AG04450 (cell line): Measurements from ENCODE around the gene RABGGTA. TPM values are rescaled to one million over a fixed set of nuclear protein-coding genes. Genes with fewer than 3 reads are reported as not detected.

ENCODE experiments used
- CTCF ChIA-PET: fragments of 300-600, 350-600 bp; formaldehyde crosslinking; extraction: SDS; loops from one replicate; lab custom pipeline; 2022; ENCODE audit warnings: antibody characterized with exemption, inconsistent platforms; lab: Charles Lee
- POLR2A ChIA-PET: fragments of 350-600 bp; formaldehyde crosslinking; extraction: SDS; loops from one replicate; lab custom pipeline; 2021; ENCODE audit warnings: antibody characterized with exemption, inconsistent platforms; lab: Yijun Ruan, JAX
- DNase-seq: peaks from one replicate; pipeline ENCODE4 v3.0.0-alpha.2; 2011; ENCODE audit warnings: low read depth, low spot score
- H3K27ac ChIP-seq: one replicate; pipeline ENCODE4 v1.5.1; 2012; ENCODE audit warnings: low read depth, low read length, control low read depth
- H3K27me3 ChIP-seq: one replicate; pipeline ENCODE4 v1.6.0; 2012; ENCODE audit warnings: low read length; ENCODE audit not compliant: control insufficient read depth, insufficient read depth
- H3K4me3 ChIP-seq: 2 replicates; pipeline ENCODE4 v1.5.1; 2011; ENCODE audit warnings: mild to moderate bottlenecking, low read depth, low read length, control low read depth
- H3K9me3 ChIP-seq: 2 replicates; pipeline ENCODE4 v1.5.1; 2012; ENCODE audit warnings: low read length; ENCODE audit not compliant: control insufficient read depth, insufficient read depth
- polyA plus RNA-seq: library from polyadenylated mRNA; depleted of rRNA; stranded (reverse); fragments of >200 nt; gene quantifications from 2 replicates; pipeline ENCODE4 v1.2.3, GENCODE V29; 2011
- TF ChIP-seq, protein P1 (sequence below): IDR thresholded peaks from 2 replicates; pipeline ENCODE4 v1.5.1; 2011; ENCODE audit warnings: low read depth, low read length, control low read depth, inconsistent platforms

The RABGGTA gene
- polyA plus RNA-seq, 1 experiment: 17.9 TPM

DNA sequence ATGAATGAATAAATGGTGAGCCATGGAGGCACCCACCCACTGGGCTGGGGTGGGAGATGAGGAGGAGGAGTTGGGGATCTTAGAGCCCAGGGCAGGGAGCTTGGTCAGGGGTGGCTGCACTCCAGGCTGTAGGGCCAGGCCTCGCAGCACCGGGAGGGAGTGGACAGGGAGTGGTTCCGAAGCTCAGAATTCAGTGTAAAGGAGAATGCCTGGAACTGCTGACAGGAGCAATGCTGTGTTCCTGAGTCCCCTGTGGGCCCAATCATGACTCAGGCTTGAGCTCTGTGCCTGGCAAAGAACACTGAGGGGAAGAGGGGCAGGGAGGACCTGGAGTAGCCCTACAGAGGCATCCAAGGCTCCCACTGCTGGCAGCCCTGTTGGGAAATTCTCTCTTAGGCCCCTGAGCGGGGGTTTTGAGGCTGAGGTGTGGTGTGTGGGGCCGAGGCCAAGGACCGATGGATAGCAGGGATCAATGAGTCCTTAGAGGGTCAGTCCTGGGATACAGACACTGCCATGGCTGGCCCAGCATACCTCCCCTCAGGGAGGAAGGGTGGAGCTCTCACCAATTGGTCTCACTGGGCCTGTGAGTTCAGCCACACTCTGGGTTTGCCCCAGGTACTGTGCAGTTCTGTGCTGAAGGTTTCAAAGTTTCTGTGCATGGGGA lies 9.5 kb upstream of the RABGGTA start:
- Histone ChIP-seq H3K27me3 (no peaks in the 10 kb centered on the region), H3K27ac (no peak overlapping the region), H3K4me3 (no peak overlapping the region), H3K9me3 (no peaks in the 10 kb centered on the region)
- ChIA-PET POLR2A (no interaction called here), CTCF (interaction anchor here (1.3 to 2.8 kb wide), 2 partner anchors 9 to 16 kb away, joined by 3 to 9 read pairs; partner anchors contain the start of gene RABGGTA)
- DNase-seq: no peak
- TF ChIP-seq, protein P1, sequence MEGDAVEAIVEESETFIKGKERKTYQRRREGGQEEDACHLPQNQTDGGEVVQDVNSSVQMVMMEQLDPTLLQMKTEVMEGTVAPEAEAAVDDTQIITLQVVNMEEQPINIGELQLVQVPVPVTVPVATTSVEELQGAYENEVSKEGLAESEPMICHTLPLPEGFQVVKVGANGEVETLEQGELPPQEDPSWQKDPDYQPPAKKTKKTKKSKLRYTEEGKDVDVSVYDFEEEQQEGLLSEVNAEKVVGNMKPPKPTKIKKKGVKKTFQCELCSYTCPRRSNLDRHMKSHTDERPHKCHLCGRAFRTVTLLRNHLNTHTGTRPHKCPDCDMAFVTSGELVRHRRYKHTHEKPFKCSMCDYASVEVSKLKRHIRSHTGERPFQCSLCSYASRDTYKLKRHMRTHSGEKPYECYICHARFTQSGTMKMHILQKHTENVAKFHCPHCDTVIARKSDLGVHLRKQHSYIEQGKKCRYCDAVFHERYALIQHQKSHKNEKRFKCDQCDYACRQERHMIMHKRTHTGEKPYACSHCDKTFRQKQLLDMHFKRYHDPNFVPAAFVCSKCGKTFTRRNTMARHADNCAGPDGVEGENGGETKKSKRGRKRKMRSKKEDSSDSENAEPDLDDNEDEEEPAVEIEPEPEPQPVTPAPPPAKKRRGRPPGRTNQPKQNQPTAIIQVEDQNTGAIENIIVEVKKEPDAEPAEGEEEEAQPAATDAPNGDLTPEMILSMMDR: no peak

DNA sequence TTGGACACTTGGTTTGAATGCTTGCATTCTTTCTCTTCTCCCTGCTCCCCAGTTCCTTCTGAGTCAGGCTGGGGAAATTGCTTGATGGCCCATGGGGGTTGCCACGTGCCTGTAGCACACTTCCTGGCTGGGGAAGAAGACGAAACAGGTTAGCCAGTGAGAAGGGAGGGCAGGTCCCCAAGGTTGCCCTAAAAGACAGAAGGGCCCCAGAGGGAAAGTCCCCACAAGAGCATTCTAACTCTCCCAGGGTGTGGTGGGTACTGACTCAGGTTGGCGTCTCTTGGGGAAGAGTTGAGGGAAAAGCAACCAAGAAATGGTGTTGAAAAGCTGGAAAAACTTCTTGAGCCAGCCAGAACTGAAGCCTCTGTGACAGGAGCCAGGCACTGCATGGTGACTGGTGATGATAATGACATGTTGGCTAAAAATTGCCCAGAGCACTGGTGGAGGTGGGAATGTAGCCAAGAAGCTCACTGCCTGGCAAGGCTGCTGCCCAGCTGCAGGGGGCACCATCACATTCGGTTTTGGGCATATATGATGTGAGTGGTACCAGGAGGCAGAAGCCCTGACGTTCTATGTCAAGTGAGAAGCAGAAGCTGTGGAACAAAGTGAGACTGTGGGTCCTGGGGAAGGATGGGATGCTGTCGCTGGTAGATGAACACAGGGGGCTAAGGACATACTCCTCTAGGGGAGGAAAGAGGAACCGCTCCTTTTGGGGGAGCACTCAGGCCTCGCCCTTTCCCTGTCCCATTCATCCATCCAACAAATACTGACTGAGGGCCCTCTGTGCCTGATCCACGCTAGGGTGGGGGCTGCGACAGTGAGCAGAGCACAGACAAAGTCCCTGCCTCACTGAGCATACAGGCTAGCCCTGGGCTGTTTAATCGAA lies 8.1 kb upstream of the RABGGTA start:
- TF ChIP-seq, protein P1: 0 out of 2 replicates have a peak, but pooled peaks have one; percentile 2

DNA sequence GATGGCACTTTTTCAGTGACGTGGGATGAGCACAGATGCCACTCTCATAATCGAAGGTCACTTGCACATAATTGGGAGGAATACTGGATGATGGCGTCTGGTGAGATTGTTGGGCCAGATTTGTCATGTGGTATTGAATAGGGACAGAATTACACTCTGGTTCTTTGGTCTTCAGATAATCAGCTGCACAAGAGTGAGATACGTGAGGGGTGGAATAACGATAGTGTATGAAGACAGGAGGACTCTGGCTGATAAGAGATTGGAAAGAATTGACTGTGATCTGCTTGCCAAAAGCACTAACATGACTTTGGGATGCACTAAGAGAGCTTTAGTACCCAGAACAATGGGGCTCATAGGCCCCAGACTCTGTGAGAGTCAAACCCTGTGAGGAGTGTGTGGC lies 7.0 kb upstream of the RABGGTA start:
- DNase-seq: no peak
- TF ChIP-seq, protein P1: no peak
- H3K27me3 ChIP-seq: no peaks in the 10 kb centered on the region
- ChIA-PET CTCF (interaction anchor here (0.7 to 1.5 kb wide), 4 partner anchors 18 to 36 kb away, joined by 3 to 4 read pairs (median 3); partner anchors contain the start of genes CIDEB and TINF2), POLR2A (no interaction called here)
- no peaks in the 10 kb centered on the region for H3K9me3 ChIP-seq
- H3K4me3 ChIP-seq: no peak overlapping the region
- no peak overlapping the region for H3K27ac ChIP-seq

More for the DNA sequence above, 8.1 kb upstream of the RABGGTA start:
- Histone ChIP-seq H3K27ac (no peak overlapping the region), H3K4me3 (no peak overlapping the region), H3K27me3 (no peaks in the 10 kb centered on the region), H3K9me3 (no peaks in the 10 kb centered on the region)
- ChIA-PET CTCF (interaction anchor here (0.5 to 2.8 kb wide), 5 partner anchors 9 to 37 kb away, joined by 3 to 9 read pairs (median 3); partner anchors contain the start of genes CIDEB and TINF2), POLR2A (interaction anchor here (0.8 kb wide), 1 partner anchor 20 kb away, joined by 3 read pairs; the partner anchor contains the start of genes DHRS1 and NOP9)
- DNase-seq: no peak

DNA sequence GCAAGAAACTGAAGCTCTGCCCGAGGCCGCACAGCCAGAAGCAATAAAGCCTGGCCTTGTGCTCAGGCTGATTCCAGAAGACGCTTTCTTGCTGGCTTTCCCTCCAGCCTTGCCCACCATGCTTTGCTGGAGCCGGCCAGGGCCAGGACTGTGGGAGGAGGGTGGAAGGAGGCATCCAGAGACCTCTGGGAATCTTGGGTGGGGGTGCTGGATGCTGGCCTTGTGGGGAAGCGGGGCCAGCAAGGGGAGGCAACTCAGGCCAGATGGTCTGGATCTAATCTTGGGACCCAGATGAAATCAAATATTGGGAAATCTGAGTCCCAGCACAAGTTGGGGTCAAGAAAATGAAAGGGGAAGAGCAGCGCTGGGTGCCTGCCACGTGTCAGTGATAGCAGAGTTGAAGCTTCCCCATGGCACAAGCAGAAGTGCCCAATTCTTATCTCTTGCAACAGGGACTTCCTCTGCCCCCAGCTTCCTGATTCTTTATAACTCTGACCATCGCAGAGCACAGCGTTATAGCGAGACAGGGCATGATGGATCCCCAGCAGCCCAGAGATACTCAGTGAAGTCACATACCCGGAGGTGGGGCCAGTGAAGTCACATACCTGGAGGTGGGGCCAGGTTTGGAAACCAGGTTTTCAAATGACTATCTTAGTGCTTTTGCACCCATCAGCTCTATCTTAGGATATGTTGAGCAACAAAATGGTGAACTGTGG lies 6.4 kb upstream of the RABGGTA start:
- POLR2A ChIA-PET: no interaction called here
- H3K4me3 ChIP-seq: no peak overlapping the region
- CTCF ChIA-PET: interaction anchor here (0.7 to 1.5 kb wide), 2 partner anchors 19 to 30 kb away, joined by 3 to 4 read pairs; partner anchors contain the start of gene CIDEB
- H3K27me3 ChIP-seq: no peaks in the 10 kb centered on the region
- H3K9me3 ChIP-seq: no peaks in the 10 kb centered on the region
- TF ChIP-seq, protein P1: no peak
- H3K27ac ChIP-seq: no peak overlapping the region
- no peak for DNase-seq
